K562 (cell line): ENCODE data around the gene PLP2. TPM values are rescaled to one million over a fixed set of nuclear protein-coding genes. Genes with fewer than 3 reads are reported as not detected.

Experiments used
- AFF4 ChIP-seq: sonication (generic); formaldehyde crosslinking; IDR thresholded peaks from 2 replicates; pipeline ENCODE4 v1.8.0; 2023; ENCODE audit warnings: mild to moderate bottlenecking, missing genetic modification reagents
- ATF4 ChIP-seq: fragments of 450-650 bp; formaldehyde crosslinking; IDR thresholded peaks from 2 replicates; pipeline ENCODE4 v1.4.0; 2022; ENCODE audit warnings: mild to moderate bottlenecking, moderate library complexity
- BRD4 ChIP-seq: fragments of 200-600 bp; sonication (generic); IDR thresholded peaks from 2 replicates; pipeline ENCODE4 v1.6.1; 2017; ENCODE audit warnings: inconsistent platforms
- DACH1 ChIP-seq: fragments of 450-650 bp; IDR thresholded peaks from 2 replicates; pipeline ENCODE4 v1.6.1; 2018; ENCODE audit not compliant: partially characterized antibody
- KLF13 ChIP-seq: fragments of 450-650 bp; IDR thresholded peaks from 2 replicates; pipeline ENCODE4 v1.6.1; 2016; ENCODE audit warnings: missing genetic modification characterization, low read depth, mild to moderate bottlenecking, missing compliant biosample characterization, moderate library complexity, borderline replicate concordance
- L3MBTL2 ChIP-seq: fragments of 450-650 bp; IDR thresholded peaks from 2 replicates; pipeline ENCODE4 v1.6.1; 2016; ENCODE audit warnings: mild to moderate bottlenecking, moderate library complexity
- LCOR ChIP-seq: sonication (generic); formaldehyde crosslinking; IDR thresholded peaks from 2 replicates; pipeline ENCODE4 v1.8.0; 2022; ENCODE audit warnings: mild to moderate bottlenecking, missing genetic modification reagents
- MAFK ChIP-seq: IDR thresholded peaks from 2 replicates; pipeline ENCODE4 v1.6.1; 2011; ENCODE audit warnings: low read length, improper control_type of control experiment
- NR2C2 ChIP-seq, 2 experiments: fragments of 200-800 bp in 1 of 2; sonication (Bioruptor generic) in 1 of 2; sonication (generic) in 1 of 2; formaldehyde crosslinking in 1 of 2; IDR thresholded peaks; 2 replicates each; pipeline versions ENCODE4 v1.6.1 to v1.8.0; 2016 to 2022; ENCODE audit warnings: mild to moderate bottlenecking in 1 of 2, missing compliant biosample characterization in 1 of 2, missing genetic modification characterization in 1 of 2, missing genetic modification reagents in 1 of 2
- ZNF23 ChIP-seq: fragments of 250-450 bp; sonication (Bioruptor Pico); IDR thresholded peaks from 2 replicates; pipeline ENCODE4 v1.4.0; 2020; ENCODE audit warnings: mild to moderate bottlenecking
- polyA plus RNA-seq, 8 experiments: library from polyadenylated mRNA; depleted of rRNA in 4 of 8; stranded (reverse) in 5 of 8; unstranded in 3 of 8; fragments of >200 nt; fragmentation: Nextera tagmentation in 2 of 8; fragmentation: Illumina TruSeq in 1 of 8; extraction: Ambion mirVana in 2 of 8; extraction: Trizol in 1 of 8; gene quantifications; 2 replicates each; pipeline versions ENCODE4 v1.2.1 to v1.2.3, GENCODE V29; 2011 to 2014; ENCODE audit warnings: inconsistent platforms in 1 of 8, missing spikeins in 1 of 8
- total RNA-seq, 7 experiments: library from RNA; depleted of rRNA in 6 of 7; stranded (reverse); fragments of >200 nt in 6 of 7; fragmentation: Illumina TruSeq in 2 of 7; extraction: Trizol in 2 of 7; gene quantifications; 2 replicates each; pipeline versions ENCODE4 v1.2.1 to v1.2.3, GENCODE V29; 2011 to 2021; ENCODE audit warnings: low replicate concordance in 1 of 7
- TF ChIP-seq, protein P1 (sequence below): fragments of 250-450 bp; sonication (Bioruptor Pico); IDR thresholded peaks from 2 replicates; pipeline ENCODE4 v1.4.0; 2020; ENCODE audit warnings: mild to moderate bottlenecking, moderate library complexity
- TF ChIP-seq, protein P2 (sequence below), 2 experiments: fragments of 150-350 bp in 1 of 2; IDR thresholded peaks; 2 replicates each; pipeline ENCODE4 v1.6.1; 2012 to 2016; ENCODE audit warnings: low read depth in 2 of 2, low read length in 2 of 2, mild to moderate bottlenecking in 1 of 2, moderate library complexity in 1 of 2
- TF ChIP-seq, protein P3 (sequence below), 2 experiments: IDR thresholded peaks; 2 replicates each; pipeline ENCODE4 v1.6.1; 2012; ENCODE audit warnings: improper control_type of control experiment in 2 of 2, low read depth in 2 of 2, low read length in 2 of 2, borderline replicate concordance in 1 of 2

The PLP2 gene
- total and polyA plus RNA-seq, 9 of the 15 experiments (the other 6 are each of a cell fraction or from before 2014, with no cell fraction given) = 34.7 to 236 (median 112) TPM

DNA sequence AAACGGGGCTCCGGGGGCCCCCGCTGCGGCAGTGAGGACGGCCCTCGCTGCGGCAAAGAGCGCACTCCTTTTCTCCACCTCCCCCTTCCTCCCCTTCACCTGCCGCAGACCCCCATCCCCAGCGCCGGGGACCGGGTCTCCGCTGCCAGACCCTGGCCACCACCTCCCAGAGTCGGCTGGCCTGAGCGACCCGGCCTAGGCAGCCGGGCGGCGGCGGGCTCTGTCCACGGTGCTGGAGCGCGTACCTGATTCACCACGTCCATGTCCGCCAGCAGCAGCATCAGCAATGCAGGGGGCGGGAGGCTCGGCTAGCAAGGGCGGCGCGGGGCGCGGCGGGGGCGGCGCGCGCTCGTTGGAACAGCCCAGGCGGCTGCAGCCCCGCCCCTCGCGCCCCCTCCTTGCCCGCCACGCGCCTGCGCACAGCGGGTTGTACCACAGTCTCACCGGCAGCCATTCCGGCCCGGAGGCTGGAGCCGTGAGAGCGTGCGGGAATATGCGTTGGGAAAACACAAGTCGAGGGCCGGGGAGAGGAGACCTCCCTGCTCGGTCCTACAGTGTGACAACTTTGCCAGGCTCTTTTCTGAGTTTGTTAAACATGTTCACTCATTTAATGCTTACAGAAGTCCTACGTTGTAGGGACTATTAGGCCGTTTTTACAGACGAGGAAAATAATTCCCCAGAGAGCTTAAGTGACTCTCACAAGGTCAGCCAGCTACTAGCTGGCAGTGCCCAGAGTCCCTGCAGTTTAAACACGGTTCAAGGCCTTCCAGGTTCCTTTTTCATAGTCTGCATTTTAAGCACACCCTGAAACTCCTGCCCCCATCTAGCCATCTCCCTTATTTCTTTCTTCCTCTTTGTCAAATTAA is 28.4 kb downstream of the PLP2 start, which contains the start of gene SYP (continued):
- TF ChIP-seq BRD4 (no peak), L3MBTL2 (peak; percentile 93), KLF13 (tag) (peak; percentile 94), ATF4 (CRISPR knock-in tag) (no peak), DACH1 (no peak), ZNF23 (CRISPR knock-in tag) (no peak), AFF4 (peak; percentile 80; the same call in 1 of the 2 replicates), LCOR (CRISPR knock-in tag) (peak; percentile 78; the same call in 1 of the 2 replicates), NR2C2 (CRISPR knock-in tag; IDR thresholded peaks at IDR 0.05) (peak; percentile 68), NR2C2 (tag; IDR thresholded peaks at IDR 0.05) (peak; percentile 67), MAFK (no peak)
- TF ChIP-seq, protein P1, sequence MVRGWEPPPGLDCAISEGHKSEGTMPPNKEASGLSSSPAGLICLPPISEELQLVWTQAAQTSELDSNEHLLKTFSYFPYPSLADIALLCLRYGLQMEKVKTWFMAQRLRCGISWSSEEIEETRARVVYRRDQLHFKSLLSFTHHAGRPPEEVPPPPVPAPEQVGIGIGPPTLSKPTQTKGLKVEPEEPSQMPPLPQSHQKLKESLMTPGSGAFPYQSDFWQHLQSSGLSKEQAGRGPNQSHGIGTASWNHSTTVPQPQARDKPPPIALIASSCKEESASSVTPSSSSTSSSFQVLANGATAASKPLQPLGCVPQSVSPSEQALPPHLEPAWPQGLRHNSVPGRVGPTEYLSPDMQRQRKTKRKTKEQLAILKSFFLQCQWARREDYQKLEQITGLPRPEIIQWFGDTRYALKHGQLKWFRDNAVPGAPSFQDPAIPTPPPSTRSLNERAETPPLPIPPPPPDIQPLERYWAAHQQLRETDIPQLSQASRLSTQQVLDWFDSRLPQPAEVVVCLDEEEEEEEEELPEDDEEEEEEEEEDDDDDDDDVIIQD = no peak
- TF ChIP-seq, protein P2, sequence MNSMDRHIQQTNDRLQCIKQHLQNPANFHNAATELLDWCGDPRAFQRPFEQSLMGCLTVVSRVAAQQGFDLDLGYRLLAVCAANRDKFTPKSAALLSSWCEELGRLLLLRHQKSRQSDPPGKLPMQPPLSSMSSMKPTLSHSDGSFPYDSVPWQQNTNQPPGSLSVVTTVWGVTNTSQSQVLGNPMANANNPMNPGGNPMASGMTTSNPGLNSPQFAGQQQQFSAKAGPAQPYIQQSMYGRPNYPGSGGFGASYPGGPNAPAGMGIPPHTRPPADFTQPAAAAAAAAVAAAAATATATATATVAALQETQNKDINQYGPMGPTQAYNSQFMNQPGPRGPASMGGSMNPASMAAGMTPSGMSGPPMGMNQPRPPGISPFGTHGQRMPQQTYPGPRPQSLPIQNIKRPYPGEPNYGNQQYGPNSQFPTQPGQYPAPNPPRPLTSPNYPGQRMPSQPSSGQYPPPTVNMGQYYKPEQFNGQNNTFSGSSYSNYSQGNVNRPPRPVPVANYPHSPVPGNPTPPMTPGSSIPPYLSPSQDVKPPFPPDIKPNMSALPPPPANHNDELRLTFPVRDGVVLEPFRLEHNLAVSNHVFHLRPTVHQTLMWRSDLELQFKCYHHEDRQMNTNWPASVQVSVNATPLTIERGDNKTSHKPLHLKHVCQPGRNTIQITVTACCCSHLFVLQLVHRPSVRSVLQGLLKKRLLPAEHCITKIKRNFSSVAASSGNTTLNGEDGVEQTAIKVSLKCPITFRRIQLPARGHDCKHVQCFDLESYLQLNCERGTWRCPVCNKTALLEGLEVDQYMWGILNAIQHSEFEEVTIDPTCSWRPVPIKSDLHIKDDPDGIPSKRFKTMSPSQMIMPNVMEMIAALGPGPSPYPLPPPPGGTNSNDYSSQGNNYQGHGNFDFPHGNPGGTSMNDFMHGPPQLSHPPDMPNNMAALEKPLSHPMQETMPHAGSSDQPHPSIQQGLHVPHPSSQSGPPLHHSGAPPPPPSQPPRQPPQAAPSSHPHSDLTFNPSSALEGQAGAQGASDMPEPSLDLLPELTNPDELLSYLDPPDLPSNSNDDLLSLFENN (IDR thresholded peaks at IDR 0.05; ENCODE audit: low read depth in 2 of 2, low read length in 2 of 2) = 0 out of 4 replicates have a peak, but pooled peaks of 1 of the 2 experiments have one; percentile 32
- TF ChIP-seq, protein P3, sequence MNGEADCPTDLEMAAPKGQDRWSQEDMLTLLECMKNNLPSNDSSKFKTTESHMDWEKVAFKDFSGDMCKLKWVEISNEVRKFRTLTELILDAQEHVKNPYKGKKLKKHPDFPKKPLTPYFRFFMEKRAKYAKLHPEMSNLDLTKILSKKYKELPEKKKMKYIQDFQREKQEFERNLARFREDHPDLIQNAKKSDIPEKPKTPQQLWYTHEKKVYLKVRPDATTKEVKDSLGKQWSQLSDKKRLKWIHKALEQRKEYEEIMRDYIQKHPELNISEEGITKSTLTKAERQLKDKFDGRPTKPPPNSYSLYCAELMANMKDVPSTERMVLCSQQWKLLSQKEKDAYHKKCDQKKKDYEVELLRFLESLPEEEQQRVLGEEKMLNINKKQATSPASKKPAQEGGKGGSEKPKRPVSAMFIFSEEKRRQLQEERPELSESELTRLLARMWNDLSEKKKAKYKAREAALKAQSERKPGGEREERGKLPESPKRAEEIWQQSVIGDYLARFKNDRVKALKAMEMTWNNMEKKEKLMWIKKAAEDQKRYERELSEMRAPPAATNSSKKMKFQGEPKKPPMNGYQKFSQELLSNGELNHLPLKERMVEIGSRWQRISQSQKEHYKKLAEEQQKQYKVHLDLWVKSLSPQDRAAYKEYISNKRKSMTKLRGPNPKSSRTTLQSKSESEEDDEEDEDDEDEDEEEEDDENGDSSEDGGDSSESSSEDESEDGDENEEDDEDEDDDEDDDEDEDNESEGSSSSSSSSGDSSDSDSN (IDR thresholded peaks at IDR 0.05; ENCODE audit: borderline replicate concordance in 1 of 2, low read depth in 2 of 2, low read length in 2 of 2) = peak in 1 of 2 experiments; percentile 76; a peak in 1 of 4 replicates
